Measurements from ENCODE around the gene MYL6. TPM values are rescaled to one million over a fixed set of nuclear protein-coding genes. Genes with fewer than 3 reads are reported as not detected.
"Not testable (repeated sequence)": the region's sequence is repeated elsewhere in the genome, so short reads cannot be mapped to it uniquely, and the experiment has no call there.

The MYL6 gene
- polyA plus RNA-seq, 1 of the 3 experiments (the other 2 are of a cell fraction) = 4,697 TPM

- TF ChIP-seq USF2 (IDR thresholded peaks at IDR 0.05; ENCODE audit: borderline replicate concordance, low read depth, low read length) = no peak
- no peak for TF ChIP-seq USF1 (IDR thresholded peaks at IDR 0.05; ENCODE audit: borderline replicate concordance, low read depth)
- peak; percentile 98 for TF ChIP-seq TAF1 (IDR thresholded peaks at IDR 0.05; ENCODE audit: borderline replicate concordance, low read depth, low read length)
- TF ChIP-seq EZH2phosphoT487 (IDR thresholded peaks at IDR 0.05; ENCODE audit: borderline replicate concordance, low read depth) = no peak
- peak; percentile 59; the same call in 1 of the 2 replicates for TF ChIP-seq SIN3A (IDR thresholded peaks at IDR 0.05; ENCODE audit: borderline replicate concordance, low read depth, low read length)
- TF ChIP-seq GATA2 (CRISPR knock-in tag; IDR thresholded peaks at IDR 0.05) = no peak
- no peak for TF ChIP-seq RAD21 (IDR thresholded peaks at IDR 0.05; ENCODE audit: low read length)
- TF ChIP-seq FOXM1 (IDR thresholded peaks at IDR 0.05; ENCODE audit: low read depth) = no peak
- peak; percentile 93 for TF ChIP-seq MAX (IDR thresholded peaks at IDR 0.05; ENCODE audit: low read depth)
These were observed 41.7 kb upstream of the MYL6 start, which contains the start of gene RPL41 (continued) for GRCh38 chr12:56116267-56117081.

GRCh38 chr12:56117082-56117706, 41.0 kb upstream of the MYL6 start:
- POLR2A ChIA-PET = interaction anchor here (0.6 to 2.5 kb wide), 11 partner anchors 10 to 1883 kb away, joined by 3 to 44 read pairs (median 5); partner anchors contain the start of genes ESYT1, IKZF4, MYL6 and PA2G4

More at GRCh38 chr12:56117082-56117706, 41.0 kb upstream of the MYL6 start:
- Histone ChIP-seq H3K4me1 (ENCODE audit: control insufficient read depth in 1 of 2, insufficient read depth in 2 of 2, low read depth in 1 of 2, low read length in 1 of 2) (peaks cover 18 to 20% of the 10 kb centered on the region in 2 experiments; a peak in 3 of 4 replicates), H3K4me2 (peak overlapping the region; percentile 93), H3F3A (replicated peaks; ENCODE audit: insufficient read depth) (peaks cover 40% of the 10 kb centered on the region), H3K36me3 (replicated peaks in 1 of 2; ENCODE audit: control insufficient read depth in 1 of 2, insufficient read depth in 2 of 2, low read length in 1 of 2) (peaks cover 25 to 40% of the 10 kb centered on the region in 2 experiments), H3K27ac (ENCODE audit: low read depth in 2 of 2, low read length in 1 of 2) (peak overlapping the region; percentile 93 to 95), H3K79me2 (ENCODE audit: insufficient read depth) (peaks cover 40% of the 10 kb centered on the region), H3K4me3 (ENCODE audit: low read depth in 2 of 2, low read length in 1 of 2) (peak overlapping the region; percentile 89 to 94), H3K9ac (peak overlapping the region; percentile 97)
- CTCF ChIA-PET = interaction anchor here (1.2 to 16.0 kb wide), 6 partner anchors 10 to 121 kb away, joined by 3 to 272 read pairs (median 12); partner anchors contain the start of genes ESYT1, SMARCC2 and SUOX
- DNase-seq; H4K20me1 ChIP-seq (ENCODE audit: insufficient read depth); H2AFZ ChIP-seq (ENCODE audit: low read depth); H3K27me3 ChIP-seq (ENCODE audit: insufficient read depth); H3K9me2 ChIP-seq; H3K9me3 ChIP-seq: not testable (repeated sequence)
- 3% methylated on average over 13 of the region's 16 CpGs for WGBS (ENCODE audit: low lambda C conversion rate)

Data from SK-N-SH (cell line).